ENCODE measurements around the gene NDUFC1.

The NDUFC1 gene

GRCh38 chr4:139311909-139312308 is 9.6 kb upstream of the NDUFC1 start:
- WGBS, result 100% methylated on average over 3 of the region's 3 CpGs
- no peak overlapping the region for H2AK5ac ChIP-seq (ENCODE audit: low read length, severe bottlenecking)
- no peaks in the 10 kb centered on the region for H3K27me3 ChIP-seq (ENCODE audit: control insufficient read depth in 1 of 2, insufficient read depth in 1 of 2, low read length in 2 of 2)
- no peaks in the 10 kb centered on the region for H3K9me3 ChIP-seq (ENCODE audit: control insufficient read depth, low read length)
- no peak overlapping the region for H3K4ac ChIP-seq (ENCODE audit: low read depth in 1 of 2, low read length in 2 of 2)
- no peak overlapping the region for H3K4me3 ChIP-seq (ENCODE audit: insufficient read depth in 1 of 2, low read depth in 1 of 2, low read length in 2 of 2)
- H3K4me1 ChIP-seq (ENCODE audit: control insufficient read depth, insufficient read depth, low read depth, low read length), result peaks cover 8% of the 10 kb centered on the region
- H4K91ac ChIP-seq (ENCODE audit: low read length), result no peak overlapping the region
- H3K36me3 ChIP-seq (ENCODE audit: control insufficient read depth in 1 of 2, insufficient read depth in 2 of 2, low read depth in 1 of 2, low read length in 2 of 2), result peaks cover 3 to 9% of the 10 kb centered on the region in 2 experiments
- H3K9ac ChIP-seq (ENCODE audit: low read length), result peak overlapping the region; percentile 21
- no peak overlapping the region for H2BK15ac ChIP-seq (ENCODE audit: low read depth, poor library complexity, severe bottlenecking)
- peak; percentile 21 for DNase-seq
- no peak overlapping the region for H2BK5ac ChIP-seq (ENCODE audit: low read depth, low read length, poor library complexity, severe bottlenecking)
- H3K18ac ChIP-seq (ENCODE audit: low read depth in 1 of 2, low read length in 2 of 2), result no peak overlapping the region
- H3K27ac ChIP-seq (ENCODE audit: low read length, poor library complexity, severe bottlenecking), result no peak overlapping the region
- no peak overlapping the region for H2AFZ ChIP-seq (ENCODE audit: low read depth, low read length)
- H3K4me2 ChIP-seq (ENCODE audit: low read length, poor library complexity, severe bottlenecking), result no peak overlapping the region
- H3K14ac ChIP-seq (ENCODE audit: low read length in 2 of 2), result no peak overlapping the region
- no peaks in the 10 kb centered on the region for H3K79me1 ChIP-seq (replicated peaks; ENCODE audit: low read length, poor library complexity, severe bottlenecking)
- H2BK12ac ChIP-seq (ENCODE audit: low read length in 2 of 2), result no peak overlapping the region
- H4K8ac ChIP-seq (ENCODE audit: low read length), result no peak overlapping the region
- H2BK120ac ChIP-seq (ENCODE audit: low read depth, low read length), result no peak overlapping the region
- no peak overlapping the region for H3K23ac ChIP-seq (ENCODE audit: low read length in 2 of 2)

- Histone ChIP-seq H3K79me1 (replicated peaks; ENCODE audit: low read length, poor library complexity, severe bottlenecking) (no peaks in the 10 kb centered on the region), H2BK15ac (ENCODE audit: low read depth, poor library complexity, severe bottlenecking) (no peak overlapping the region), H2BK12ac (ENCODE audit: low read length in 2 of 2) (no peak overlapping the region), H3K27ac (ENCODE audit: low read length, poor library complexity, severe bottlenecking) (no peak overlapping the region), H2AFZ (ENCODE audit: low read depth, low read length) (no peak overlapping the region), H3K36me3 (ENCODE audit: control insufficient read depth in 1 of 2, insufficient read depth in 2 of 2, low read depth in 1 of 2, low read length in 2 of 2) (peaks cover 11 to 16% of the 10 kb centered on the region in 2 experiments), H3K18ac (ENCODE audit: low read depth in 1 of 2, low read length in 2 of 2) (no peak overlapping the region), H3K14ac (ENCODE audit: low read length in 2 of 2) (no peak overlapping the region), H2BK5ac (ENCODE audit: low read depth, low read length, poor library complexity, severe bottlenecking) (no peak overlapping the region), H3K4me3 (ENCODE audit: insufficient read depth in 1 of 2, low read depth in 1 of 2, low read length in 2 of 2) (no peak overlapping the region), H3K23ac (ENCODE audit: low read length in 2 of 2) (no peak overlapping the region), H2AK5ac (ENCODE audit: low read length, severe bottlenecking) (no peak overlapping the region), H3K9ac (ENCODE audit: low read length) (no peak overlapping the region), H2BK120ac (ENCODE audit: low read depth, low read length) (no peak overlapping the region), H4K8ac (ENCODE audit: low read length) (no peak overlapping the region), H3K4ac (ENCODE audit: low read depth in 1 of 2, low read length in 2 of 2) (no peak overlapping the region), H3K4me2 (ENCODE audit: low read length, poor library complexity, severe bottlenecking) (no peak overlapping the region), H3K27me3 (ENCODE audit: control insufficient read depth in 1 of 2, insufficient read depth in 1 of 2, low read length in 2 of 2) (no peaks in the 10 kb centered on the region), H3K4me1 (ENCODE audit: control insufficient read depth, insufficient read depth, low read depth, low read length) (peaks cover 6% of the 10 kb centered on the region), H3K9me3 (ENCODE audit: control insufficient read depth, low read length) (no peaks in the 10 kb centered on the region), H4K91ac (ENCODE audit: low read length) (no peak overlapping the region)
- no peak for DNase-seq
- WGBS, result no CpG with 5 or more reads among the region's 2 CpGs
Observed at GRCh38 chr4:139304920-139305319, 2.6 kb upstream of the NDUFC1 start.

DNA sequence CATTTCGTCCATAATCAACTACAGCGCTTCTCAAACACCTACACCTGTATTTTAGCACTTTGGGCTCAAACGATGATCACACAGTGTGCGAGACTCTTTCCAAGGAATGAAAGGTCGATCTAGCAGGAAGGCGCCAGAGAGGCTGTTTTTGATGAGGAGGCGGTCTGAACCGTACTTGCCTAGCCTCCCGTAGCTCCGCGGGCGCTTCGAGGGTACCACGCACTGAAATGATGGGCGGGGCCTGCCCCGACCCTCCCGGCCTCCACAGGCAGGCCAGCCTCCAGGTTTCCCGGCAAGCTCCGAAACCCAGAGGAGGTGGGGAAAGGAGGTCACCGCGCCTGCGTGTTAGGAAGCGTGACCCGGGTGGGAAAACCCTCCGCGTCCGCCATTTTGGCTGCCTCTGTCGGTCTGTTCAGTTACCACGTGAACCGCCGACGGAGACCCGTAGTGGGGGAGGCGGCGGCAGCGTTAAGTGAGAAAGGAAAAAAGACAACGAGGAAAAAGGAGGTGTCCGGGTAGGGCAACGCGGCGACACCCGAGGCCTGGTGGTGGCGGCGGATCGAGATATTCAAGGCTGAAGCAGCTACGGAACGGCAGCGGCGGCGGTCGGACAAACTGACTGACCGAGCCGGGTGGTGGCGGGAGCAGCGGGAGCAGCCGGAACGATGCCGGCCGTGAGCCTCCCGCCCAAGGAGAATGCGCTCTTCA is 1.0 kb downstream of the NDUFC1 start, which contains the start of gene NAA15:
Gene NAA15, plus strand, starts transcription at position 393 of the 708 bp plus-strand sequence. Its CDS starts 273 bp downstream, at position 666.
- Histone ChIP-seq H3K4me2 (ENCODE audit: low read length, poor library complexity, severe bottlenecking) (peak within 1 kb of the TSS; percentile 89), H3K14ac (ENCODE audit: low read length in 2 of 2) (peak within 1 kb of the TSS in 1 of 2 experiments; percentile 97), H3K27ac (ENCODE audit: low read length, poor library complexity, severe bottlenecking) (peak within 1 kb of the TSS; percentile 91), H2BK120ac (ENCODE audit: low read depth, low read length) (peak within 1 kb of the TSS; percentile 71), H3K9me3 (ENCODE audit: control insufficient read depth, low read length) (no peaks in the 10 kb centered on the region), H3K36me3 (ENCODE audit: control insufficient read depth in 1 of 2, insufficient read depth in 2 of 2, low read depth in 1 of 2, low read length in 2 of 2) (peaks cover 8 to 9% of the 10 kb centered on the region in 2 experiments), H3K27me3 (ENCODE audit: control insufficient read depth in 1 of 2, insufficient read depth in 1 of 2, low read length in 2 of 2) (no peaks in the 10 kb centered on the region), H4K91ac (ENCODE audit: low read length) (peak within 1 kb of the TSS; percentile 73), H4K8ac (ENCODE audit: low read length) (peak within 1 kb of the TSS; percentile 91), H3K18ac (ENCODE audit: low read depth in 1 of 2, low read length in 2 of 2) (peak within 1 kb of the TSS; percentile 88 to 94), H2AFZ (ENCODE audit: low read depth, low read length) (peak within 1 kb of the TSS; percentile 66), H3K4me1 (ENCODE audit: control insufficient read depth, insufficient read depth, low read depth, low read length) (peaks cover 3% of the 10 kb centered on the region), H2BK15ac (ENCODE audit: low read depth, poor library complexity, severe bottlenecking) (peak within 1 kb of the TSS; percentile 6), H3K79me1 (replicated peaks; ENCODE audit: low read length, poor library complexity, severe bottlenecking) (peaks cover 5% of the 10 kb centered on the region), H2AK5ac (ENCODE audit: low read length, severe bottlenecking) (no peak within 1 kb of the TSS), H2BK12ac (ENCODE audit: low read length in 2 of 2) (peak within 1 kb of the TSS in 1 of 2 experiments; percentile 64), H3K4me3 (ENCODE audit: insufficient read depth in 1 of 2, low read depth in 1 of 2, low read length in 2 of 2) (peak within 1 kb of the TSS; percentile 87 to 90), H3K23ac (ENCODE audit: low read length in 2 of 2) (peak within 1 kb of the TSS in 1 of 2 experiments; percentile 84), H2BK5ac (ENCODE audit: low read depth, low read length, poor library complexity, severe bottlenecking) (peak within 1 kb of the TSS; percentile 3), H3K9ac (ENCODE audit: low read length) (peak within 1 kb of the TSS; percentile 94), H3K4ac (ENCODE audit: low read depth in 1 of 2, low read length in 2 of 2) (peak within 1 kb of the TSS; percentile 62 to 95)
- WGBS, result under 1% methylated on average over 60 of the region's 61 CpGs
- peak; percentile 98 for DNase-seq

GRCh38 chr4:139300431-139301112 is 1.7 kb downstream of the NDUFC1 start:
- Histone ChIP-seq H3K9ac (ENCODE audit: low read length) (peak overlapping the region; percentile 94), H3K4me1 (ENCODE audit: control insufficient read depth, insufficient read depth, low read depth, low read length) (peaks cover 3% of the 10 kb centered on the region), H2BK12ac (ENCODE audit: low read length in 2 of 2) (no peak overlapping the region), H2AK5ac (ENCODE audit: low read length, severe bottlenecking) (no peak overlapping the region), H4K91ac (ENCODE audit: low read length) (peak overlapping the region; percentile 23), H3K79me1 (replicated peaks; ENCODE audit: low read length, poor library complexity, severe bottlenecking) (peaks cover 5% of the 10 kb centered on the region), H2BK120ac (ENCODE audit: low read depth, low read length) (peak overlapping the region; percentile 71), H4K8ac (ENCODE audit: low read length) (peak overlapping the region; percentile 91), H3K4me2 (ENCODE audit: low read length, poor library complexity, severe bottlenecking) (peak overlapping the region; percentile 89), H2AFZ (ENCODE audit: low read depth, low read length) (peak overlapping the region; percentile 53), H3K36me3 (ENCODE audit: control insufficient read depth in 1 of 2, insufficient read depth in 2 of 2, low read depth in 1 of 2, low read length in 2 of 2) (peaks cover 6 to 7% of the 10 kb centered on the region in 2 experiments), H2BK5ac (ENCODE audit: low read depth, low read length, poor library complexity, severe bottlenecking) (no peak overlapping the region), H3K18ac (ENCODE audit: low read depth in 1 of 2, low read length in 2 of 2) (peak overlapping the region; percentile 16 to 88), H2BK15ac (ENCODE audit: low read depth, poor library complexity, severe bottlenecking) (no peak overlapping the region), H3K23ac (ENCODE audit: low read length in 2 of 2) (no peak overlapping the region), H3K27me3 (ENCODE audit: control insufficient read depth in 1 of 2, insufficient read depth in 1 of 2, low read length in 2 of 2) (no peaks in the 10 kb centered on the region), H3K27ac (ENCODE audit: low read length, poor library complexity, severe bottlenecking) (peak overlapping the region; percentile 91), H3K4ac (ENCODE audit: low read depth in 1 of 2, low read length in 2 of 2) (peak overlapping the region in 1 of 2 experiments; percentile 9), H3K4me3 (ENCODE audit: insufficient read depth in 1 of 2, low read depth in 1 of 2, low read length in 2 of 2) (peak overlapping the region; percentile 87 to 90), H3K9me3 (ENCODE audit: control insufficient read depth, low read length) (no peaks in the 10 kb centered on the region), H3K14ac (ENCODE audit: low read length in 2 of 2) (peak overlapping the region in 1 of 2 experiments; percentile 60)
- peak; percentile 81 for DNase-seq
- 2% methylated on average over 16 of the region's 16 CpGs for WGBS
